PC-3 (cell line): ENCODE results near the gene CNTNAP5. TPM values are rescaled to one million over a fixed set of nuclear protein-coding genes. Genes with fewer than 3 reads are reported as not detected.
A peak's percentile ranks its signal among the peaks of the same experiment; 100 is the strongest.

Experiments
- ATAC-seq: fragments of 200-7000 bp; cut with Tn5 transposase; 2 replicates; pipeline ENCODE4 v1.9.1; 2020; ENCODE audit warnings: mild to moderate bottlenecking, moderate library complexity
- BruUV-seq: library from RNA; stranded (reverse); fragments of 400-500 nt; replicated peaks from 2 replicates; lab custom pipeline; 2021; lab: Mats Ljungman, UMichigan
- CTCF ChIA-PET: fragments of 300-600 bp; sonication (Branson Sonifier 250); formaldehyde crosslinking; loops from one replicate; lab custom pipeline; 2022; ENCODE audit warnings: antibody characterized with exemption; lab: Charles Lee
- POLR2A ChIA-PET: fragments of 300-600 bp; sonication (Branson Sonifier 250); formaldehyde crosslinking; loops from one replicate; lab custom pipeline; 2022; ENCODE audit warnings: antibody characterized with exemption; ENCODE audit not compliant: unreplicated experiment; lab: Charles Lee
- DNase-seq: peaks from one replicate; pipeline ENCODE4 v3.0.0-alpha.2; 2015
- H2AFZ ChIP-seq: fragments of 300-600 bp; sonication (generic); 2 replicates; pipeline ENCODE4 v1.6.0; 2016; ENCODE audit warnings: antibody characterized with exemption, low read length
- H3F3A ChIP-seq: fragments of 300-600 bp; sonication (generic); one replicate; pipeline ENCODE4 v1.6.0; 2017; ENCODE audit warnings: antibody characterized with exemption, low read length, control low read depth, mild to moderate bottlenecking; ENCODE audit not compliant: unreplicated experiment
- H3K27ac ChIP-seq: fragments of 300-600 bp; sonication (generic); 2 replicates; pipeline ENCODE4 v1.5.1; 2016; ENCODE audit warnings: mild to moderate bottlenecking, low read length
- H3K27me3 ChIP-seq: fragments of 300-600 bp; sonication (generic); 2 replicates; pipeline ENCODE4 v1.6.1; 2016; ENCODE audit warnings: low read length, mixed read lengths
- H3K36me3 ChIP-seq: fragments of 300-600 bp; sonication (generic); 2 replicates; pipeline ENCODE4 v1.6.1; 2016; ENCODE audit warnings: low read depth, mixed run types, low read length, mixed read lengths
- H3K4me1 ChIP-seq: fragments of 300-600 bp; sonication (generic); 2 replicates; pipeline ENCODE4 v1.5.1; 2016; ENCODE audit warnings: low read length; ENCODE audit not compliant: insufficient read depth
- H3K4me2 ChIP-seq: fragments of 300-600 bp; sonication (generic); 2 replicates; pipeline ENCODE4 v1.6.0; 2016; ENCODE audit warnings: low read length
- H3K4me3 ChIP-seq: fragments of 300-600 bp; sonication (generic); 2 replicates; pipeline ENCODE4 v1.5.1; 2016; ENCODE audit warnings: mild to moderate bottlenecking, low read length, mixed read lengths
- H3K79me2 ChIP-seq: fragments of 300-600 bp; sonication (generic); 2 replicates; pipeline ENCODE4 v1.6.1; 2017; ENCODE audit warnings: low read length, mixed read lengths
- H3K9ac ChIP-seq: fragments of 300-600 bp; sonication (generic); 2 replicates; pipeline ENCODE4 v1.6.0; 2016; ENCODE audit warnings: mild to moderate bottlenecking, low read length
- H3K9me2 ChIP-seq: fragments of 300-600 bp; sonication (generic); replicated peaks from 2 replicates; pipeline ENCODE4 v1.6.1; 2016; ENCODE audit warnings: mixed run types, low read length, mixed read lengths
- H3K9me3 ChIP-seq: fragments of 300-600 bp; sonication (generic); 2 replicates; pipeline ENCODE4 v1.6.1; 2016; ENCODE audit warnings: low read length, mixed read lengths
- H4K20me1 ChIP-seq: fragments of 300-600 bp; sonication (generic); 2 replicates; pipeline ENCODE4 v1.6.1; 2016; ENCODE audit warnings: low read length, mixed read lengths
- EZH2 ChIP-seq: fragments of 300-600 bp; sonication (generic); IDR thresholded peaks from one replicate; pipeline ENCODE4 v1.6.1; 2017; ENCODE audit warnings: antibody characterized with exemption, mild to moderate bottlenecking, low read length; ENCODE audit not compliant: unreplicated experiment
- EZH2phosphoT487 ChIP-seq: fragments of 300-600 bp; sonication (generic); IDR thresholded peaks from 2 replicates; pipeline ENCODE4 v1.6.1; 2018; ENCODE audit warnings: mild to moderate bottlenecking, antibody characterized with exemption, low read length, borderline replicate concordance
- intact Hi-C: fragments of 100-400 bp; cut with micrococcal nuclease; formaldehyde crosslinking; loops from 2 replicates; pipeline ENCODE4 v1.9.0; 2023
- total RNA-seq: library from RNA; depleted of rRNA; stranded (reverse); fragments of >200 nt; gene quantifications from 2 replicates; pipeline ENCODE4 v1.2.3, GENCODE V29; 2014
- TF ChIP-seq, protein P1 (sequence below): fragments of 300-600 bp; sonication (generic); conservative IDR thresholded peaks from 2 replicates; pipeline ENCODE4 v1.5.1; 2017; ENCODE audit warnings: antibody characterized with exemption, low read depth, mild to moderate bottlenecking, low read length

The CNTNAP5 gene
- total RNA-seq, 1 experiment from 2014 or later = not detected

GRCh38 chr2:124804014-124804940, 779.2 kb downstream of the CNTNAP5 start:
- Histone ChIP-seq H3F3A (no peaks in the 10 kb centered on the region), H2AFZ (no peak overlapping the region), H3K4me2 (no peak overlapping the region), H3K36me3 (no peaks in the 10 kb centered on the region), H3K79me2 (no peaks in the 10 kb centered on the region), H4K20me1 (no peaks in the 10 kb centered on the region), H3K27ac (no peak overlapping the region), H3K9ac (no peak overlapping the region), H3K4me3 (no peak overlapping the region), H3K27me3 (no peaks in the 10 kb centered on the region), H3K9me3 (no peaks in the 10 kb centered on the region), H3K9me2 (no peaks in the 10 kb centered on the region), H3K4me1 (no peaks in the 10 kb centered on the region)
- POLR2A ChIA-PET = no interaction called here
- TF ChIP-seq EZH2phosphoT487 = no peak
- TF ChIP-seq EZH2 = no peak
- TF ChIP-seq, protein P1, sequence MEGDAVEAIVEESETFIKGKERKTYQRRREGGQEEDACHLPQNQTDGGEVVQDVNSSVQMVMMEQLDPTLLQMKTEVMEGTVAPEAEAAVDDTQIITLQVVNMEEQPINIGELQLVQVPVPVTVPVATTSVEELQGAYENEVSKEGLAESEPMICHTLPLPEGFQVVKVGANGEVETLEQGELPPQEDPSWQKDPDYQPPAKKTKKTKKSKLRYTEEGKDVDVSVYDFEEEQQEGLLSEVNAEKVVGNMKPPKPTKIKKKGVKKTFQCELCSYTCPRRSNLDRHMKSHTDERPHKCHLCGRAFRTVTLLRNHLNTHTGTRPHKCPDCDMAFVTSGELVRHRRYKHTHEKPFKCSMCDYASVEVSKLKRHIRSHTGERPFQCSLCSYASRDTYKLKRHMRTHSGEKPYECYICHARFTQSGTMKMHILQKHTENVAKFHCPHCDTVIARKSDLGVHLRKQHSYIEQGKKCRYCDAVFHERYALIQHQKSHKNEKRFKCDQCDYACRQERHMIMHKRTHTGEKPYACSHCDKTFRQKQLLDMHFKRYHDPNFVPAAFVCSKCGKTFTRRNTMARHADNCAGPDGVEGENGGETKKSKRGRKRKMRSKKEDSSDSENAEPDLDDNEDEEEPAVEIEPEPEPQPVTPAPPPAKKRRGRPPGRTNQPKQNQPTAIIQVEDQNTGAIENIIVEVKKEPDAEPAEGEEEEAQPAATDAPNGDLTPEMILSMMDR = peak; percentile 73
- no peak for ATAC-seq
- intact Hi-C loops = no loop called here
- no TSS peak for BruUV-seq
- CTCF ChIA-PET = no interaction called here
- peak; percentile 46 for DNase-seq

GRCh38 chr2:124805060-124805459, 780.0 kb downstream of the CNTNAP5 start:
- Histone ChIP-seq H3K4me1 (no peaks in the 10 kb centered on the region), H3K9me3 (no peaks in the 10 kb centered on the region), H3K27me3 (no peaks in the 10 kb centered on the region), H3K36me3 (no peaks in the 10 kb centered on the region), H3K9me2 (no peaks in the 10 kb centered on the region), H3K4me3 (no peak overlapping the region), H3K9ac (no peak overlapping the region), H4K20me1 (no peaks in the 10 kb centered on the region), H3K27ac (no peak overlapping the region), H3K79me2 (no peaks in the 10 kb centered on the region), H3F3A (no peaks in the 10 kb centered on the region), H2AFZ (no peak overlapping the region), H3K4me2 (no peak overlapping the region)
- DNase-seq (no peak), ATAC-seq (no peak)
- intact Hi-C loops = no loop called here
- BruUV-seq = no TSS peak
- ChIA-PET CTCF (no interaction called here), POLR2A (no interaction called here)
- TF ChIP-seq, protein P1 = no peak
- TF ChIP-seq EZH2 = no peak

DNA sequence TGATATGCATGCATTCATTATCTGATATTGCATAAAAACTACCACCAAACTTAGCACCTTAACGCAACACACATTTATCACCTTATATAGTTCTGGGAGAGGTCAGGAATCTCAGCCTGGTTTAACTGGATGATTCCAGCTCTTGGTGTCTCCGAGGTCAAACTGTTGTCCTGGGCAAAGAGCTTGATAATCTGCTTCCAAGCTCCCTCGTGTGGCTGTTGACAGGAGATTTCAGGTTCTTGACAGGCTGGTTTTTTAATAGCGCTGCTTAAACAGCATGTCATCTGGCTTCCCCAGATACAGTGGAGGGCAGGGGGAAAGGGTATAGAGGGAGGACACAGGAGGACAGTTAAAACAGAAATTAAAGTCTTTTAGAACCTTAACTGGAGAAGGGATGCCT, 785.0 kb downstream of the CNTNAP5 start:
- BruUV-seq = no TSS peak
- intact Hi-C loops = loop anchor here (1.0 kb wide), 1 partner anchor 783 kb away; no protein-coding TSS in a partner anchor
- Histone ChIP-seq H3K79me2 (no peaks in the 10 kb centered on the region), H3K9me2 (no peaks in the 10 kb centered on the region), H3K27me3 (no peaks in the 10 kb centered on the region), H3K9ac (no peak overlapping the region), H3K9me3 (no peaks in the 10 kb centered on the region), H3F3A (no peaks in the 10 kb centered on the region), H3K4me3 (no peak overlapping the region), H3K4me1 (no peaks in the 10 kb centered on the region), H3K27ac (no peak overlapping the region), H4K20me1 (no peaks in the 10 kb centered on the region), H2AFZ (no peak overlapping the region), H3K36me3 (no peaks in the 10 kb centered on the region), H3K4me2 (no peak overlapping the region)
- POLR2A ChIA-PET = no interaction called here
- ATAC-seq = 0 out of 2 replicates have a peak, but pooled peaks have one; percentile 29
- CTCF ChIA-PET = interaction anchor here (1.0 kb wide), 1 partner anchor 783 kb away, joined by 6 read pairs; no protein-coding TSS in a partner anchor
- DNase-seq = peak; percentile 32
- TF ChIP-seq, protein P1 = peak; percentile 53
- TF ChIP-seq EZH2 = no peak
- TF ChIP-seq EZH2phosphoT487 = no peak
